ENCODE results near the gene CABP1.

DNA sequence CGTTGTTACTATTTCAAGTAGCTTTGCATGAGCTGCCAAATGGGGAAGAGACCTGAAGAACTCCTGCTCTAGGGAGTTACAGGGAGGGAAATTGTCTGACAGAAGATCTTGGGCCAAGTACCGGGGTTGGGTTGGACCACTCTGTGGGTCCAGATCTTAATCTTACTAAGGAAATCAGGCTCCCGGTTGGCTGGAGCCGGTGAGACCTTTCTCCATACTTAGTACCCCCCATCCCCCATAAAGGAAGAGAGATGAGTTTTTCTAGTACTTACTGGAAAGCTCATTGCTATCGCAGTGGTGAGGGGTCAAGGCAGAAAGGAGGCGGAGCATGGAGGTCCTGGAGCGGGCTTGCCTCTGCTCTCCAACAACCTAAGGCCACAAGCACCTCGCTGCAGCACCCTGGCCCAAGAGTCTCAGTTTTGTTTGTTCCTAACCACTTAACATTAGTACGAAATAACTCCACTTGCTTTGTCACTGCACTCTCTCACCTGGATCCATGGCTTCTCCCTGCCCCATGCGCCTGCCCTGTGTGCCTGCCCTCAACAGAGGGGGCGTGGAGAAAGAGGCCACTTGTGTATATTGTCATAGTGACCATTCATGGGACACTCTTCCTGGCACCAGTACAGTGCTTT lies 63.0 kb downstream of the CABP1 start:
- TF ChIP-seq POLR2AphosphoS5 (IDR thresholded peaks at IDR 0.05; ENCODE audit: low read depth): no peak
- TF ChIP-seq CREB1 (CRISPR knock-in tag; IDR thresholded peaks at IDR 0.05; ENCODE audit: low read depth): no peak

Data from GM23338 (cell line).